Measurements from ENCODE around the gene ORC3.

The ORC3 gene

GRCh38 chr6:87645080-87645479, 55.1 kb downstream of the ORC3 start:
- H3K18ac ChIP-seq (ENCODE audit: low read depth in 1 of 2, low read length in 2 of 2) = no peak overlapping the region
- H4K8ac ChIP-seq (ENCODE audit: low read length) = no peak overlapping the region
- H2AK5ac ChIP-seq (ENCODE audit: low read length, severe bottlenecking) = no peak overlapping the region
- no CpG with 5 or more reads among the region's 1 CpG for WGBS
- no peak overlapping the region for H3K14ac ChIP-seq (ENCODE audit: low read length in 2 of 2)
- DNase-seq = no peak
- no peak overlapping the region for H4K91ac ChIP-seq (ENCODE audit: low read length)
- H3K4me2 ChIP-seq (ENCODE audit: low read length, poor library complexity, severe bottlenecking) = no peak overlapping the region
- no peaks in the 10 kb centered on the region for H3K4me1 ChIP-seq (ENCODE audit: control insufficient read depth, insufficient read depth, low read depth, low read length)
- H2BK5ac ChIP-seq (ENCODE audit: low read depth, low read length, poor library complexity, severe bottlenecking) = no peak overlapping the region
- no peak overlapping the region for H2BK120ac ChIP-seq (ENCODE audit: low read depth, low read length)
- no peak overlapping the region for H2BK12ac ChIP-seq (ENCODE audit: low read length in 2 of 2)
- H3K79me1 ChIP-seq (replicated peaks; ENCODE audit: low read length, poor library complexity, severe bottlenecking) = no peaks in the 10 kb centered on the region
- H3K27ac ChIP-seq (ENCODE audit: low read length, poor library complexity, severe bottlenecking) = no peak overlapping the region
- no peak overlapping the region for H3K4me3 ChIP-seq (ENCODE audit: insufficient read depth in 1 of 2, low read depth in 1 of 2, low read length in 2 of 2)
- no peaks in the 10 kb centered on the region for H3K9me3 ChIP-seq (ENCODE audit: control insufficient read depth, low read length)
- H2BK15ac ChIP-seq (ENCODE audit: low read depth, poor library complexity, severe bottlenecking) = no peak overlapping the region
- H3K23ac ChIP-seq (ENCODE audit: low read length in 2 of 2) = no peak overlapping the region
- H3K9ac ChIP-seq (ENCODE audit: low read length) = no peak overlapping the region
- peaks cover 0 to 16% of the 10 kb centered on the region in 2 experiments for H3K36me3 ChIP-seq (ENCODE audit: control insufficient read depth in 1 of 2, insufficient read depth in 2 of 2, low read depth in 1 of 2, low read length in 2 of 2)
- no peak overlapping the region for H3K4ac ChIP-seq (ENCODE audit: low read depth in 1 of 2, low read length in 2 of 2)
- H2AFZ ChIP-seq (ENCODE audit: low read depth, low read length) = no peak overlapping the region
- no peaks in the 10 kb centered on the region for H3K27me3 ChIP-seq (ENCODE audit: control insufficient read depth in 1 of 2, insufficient read depth in 1 of 2, low read length in 2 of 2)

GRCh38 chr6:87653074-87653962, 63.4 kb downstream of the ORC3 start:
- H2BK15ac ChIP-seq (ENCODE audit: low read depth, poor library complexity, severe bottlenecking) = no peak overlapping the region
- no peak overlapping the region for H3K9ac ChIP-seq (ENCODE audit: low read length)
- H3K36me3 ChIP-seq (ENCODE audit: control insufficient read depth in 1 of 2, insufficient read depth in 2 of 2, low read depth in 1 of 2, low read length in 2 of 2) = peaks cover 0 to 58% of the 10 kb centered on the region in 2 experiments
- no peaks in the 10 kb centered on the region for H3K27me3 ChIP-seq (ENCODE audit: control insufficient read depth in 1 of 2, insufficient read depth in 1 of 2, low read length in 2 of 2)
- no peak overlapping the region for H3K14ac ChIP-seq (ENCODE audit: low read length in 2 of 2)
- no peak overlapping the region for H2BK120ac ChIP-seq (ENCODE audit: low read depth, low read length)
- no peak overlapping the region for H3K4me3 ChIP-seq (ENCODE audit: insufficient read depth in 1 of 2, low read depth in 1 of 2, low read length in 2 of 2)
- no peak overlapping the region for H4K8ac ChIP-seq (ENCODE audit: low read length)
- DNase-seq = no peak
- no peak overlapping the region for H3K27ac ChIP-seq (ENCODE audit: low read length, poor library complexity, severe bottlenecking)
- H3K4me1 ChIP-seq (ENCODE audit: control insufficient read depth, insufficient read depth, low read depth, low read length) = peaks cover 2% of the 10 kb centered on the region
- H3K18ac ChIP-seq (ENCODE audit: low read depth in 1 of 2, low read length in 2 of 2) = no peak overlapping the region
- H3K9me3 ChIP-seq (ENCODE audit: control insufficient read depth, low read length) = no peaks in the 10 kb centered on the region
- 72% methylated on average over 2 of the region's 3 CpGs for WGBS
- no peak overlapping the region for H2BK12ac ChIP-seq (ENCODE audit: low read length in 2 of 2)
- no peak overlapping the region for H3K4ac ChIP-seq (ENCODE audit: low read depth in 1 of 2, low read length in 2 of 2)
- no peak overlapping the region for H4K91ac ChIP-seq (ENCODE audit: low read length)
- no peak overlapping the region for H2AK5ac ChIP-seq (ENCODE audit: low read length, severe bottlenecking)
- no peak overlapping the region for H2AFZ ChIP-seq (ENCODE audit: low read depth, low read length)
- no peak overlapping the region for H2BK5ac ChIP-seq (ENCODE audit: low read depth, low read length, poor library complexity, severe bottlenecking)
- no peak overlapping the region for H3K23ac ChIP-seq (ENCODE audit: low read length in 2 of 2)
- H3K79me1 ChIP-seq (replicated peaks; ENCODE audit: low read length, poor library complexity, severe bottlenecking) = peaks cover 2% of the 10 kb centered on the region
- H3K4me2 ChIP-seq (ENCODE audit: low read length, poor library complexity, severe bottlenecking) = no peak overlapping the region

GRCh38 chr6:87654122-87654521, 64.2 kb downstream of the ORC3 start:
- 100% methylated on average over 1 of the region's 1 CpG for WGBS
- no peak overlapping the region for H3K14ac ChIP-seq (ENCODE audit: low read length in 2 of 2)
- no peaks in the 10 kb centered on the region for H3K9me3 ChIP-seq (ENCODE audit: control insufficient read depth, low read length)
- H2AK5ac ChIP-seq (ENCODE audit: low read length, severe bottlenecking) = no peak overlapping the region
- H3K9ac ChIP-seq (ENCODE audit: low read length) = no peak overlapping the region
- no peak overlapping the region for H2BK12ac ChIP-seq (ENCODE audit: low read length in 2 of 2)
- peaks cover 2% of the 10 kb centered on the region for H3K4me1 ChIP-seq (ENCODE audit: control insufficient read depth, insufficient read depth, low read depth, low read length)
- H2BK120ac ChIP-seq (ENCODE audit: low read depth, low read length) = no peak overlapping the region
- H3K79me1 ChIP-seq (replicated peaks; ENCODE audit: low read length, poor library complexity, severe bottlenecking) = peaks cover 2% of the 10 kb centered on the region
- H2AFZ ChIP-seq (ENCODE audit: low read depth, low read length) = no peak overlapping the region
- peaks cover 0 to 50% of the 10 kb centered on the region in 2 experiments for H3K36me3 ChIP-seq (ENCODE audit: control insufficient read depth in 1 of 2, insufficient read depth in 2 of 2, low read depth in 1 of 2, low read length in 2 of 2)
- no peak overlapping the region for H4K8ac ChIP-seq (ENCODE audit: low read length)
- no peak overlapping the region for H3K4ac ChIP-seq (ENCODE audit: low read depth in 1 of 2, low read length in 2 of 2)
- no peak overlapping the region for H4K91ac ChIP-seq (ENCODE audit: low read length)
- H3K4me3 ChIP-seq (ENCODE audit: insufficient read depth in 1 of 2, low read depth in 1 of 2, low read length in 2 of 2) = no peak overlapping the region
- H2BK5ac ChIP-seq (ENCODE audit: low read depth, low read length, poor library complexity, severe bottlenecking) = no peak overlapping the region
- no peak for DNase-seq
- no peak overlapping the region for H2BK15ac ChIP-seq (ENCODE audit: low read depth, poor library complexity, severe bottlenecking)
- no peak overlapping the region for H3K18ac ChIP-seq (ENCODE audit: low read depth in 1 of 2, low read length in 2 of 2)
- no peak overlapping the region for H3K27ac ChIP-seq (ENCODE audit: low read length, poor library complexity, severe bottlenecking)
- H3K23ac ChIP-seq (ENCODE audit: low read length in 2 of 2) = no peak overlapping the region
- H3K4me2 ChIP-seq (ENCODE audit: low read length, poor library complexity, severe bottlenecking) = no peak overlapping the region
- no peaks in the 10 kb centered on the region for H3K27me3 ChIP-seq (ENCODE audit: control insufficient read depth in 1 of 2, insufficient read depth in 1 of 2, low read length in 2 of 2)

- Histone ChIP-seq H3K27ac (ENCODE audit: low read length, poor library complexity, severe bottlenecking) (no peak overlapping the region), H3K79me1 (replicated peaks; ENCODE audit: low read length, poor library complexity, severe bottlenecking) (peaks cover 2% of the 10 kb centered on the region), H3K4ac (ENCODE audit: low read depth in 1 of 2, low read length in 2 of 2) (no peak overlapping the region), H3K23ac (ENCODE audit: low read length in 2 of 2) (no peak overlapping the region), H2BK15ac (ENCODE audit: low read depth, poor library complexity, severe bottlenecking) (no peak overlapping the region), H3K4me3 (ENCODE audit: insufficient read depth in 1 of 2, low read depth in 1 of 2, low read length in 2 of 2) (no peak overlapping the region), H3K9me3 (ENCODE audit: control insufficient read depth, low read length) (no peaks in the 10 kb centered on the region), H4K91ac (ENCODE audit: low read length) (no peak overlapping the region), H2BK5ac (ENCODE audit: low read depth, low read length, poor library complexity, severe bottlenecking) (no peak overlapping the region), H4K8ac (ENCODE audit: low read length) (no peak overlapping the region), H3K9ac (ENCODE audit: low read length) (no peak overlapping the region), H3K14ac (ENCODE audit: low read length in 2 of 2) (no peak overlapping the region), H2BK120ac (ENCODE audit: low read depth, low read length) (no peak overlapping the region), H2AFZ (ENCODE audit: low read depth, low read length) (no peak overlapping the region), H3K4me1 (ENCODE audit: control insufficient read depth, insufficient read depth, low read depth, low read length) (peaks cover 2% of the 10 kb centered on the region), H3K36me3 (ENCODE audit: control insufficient read depth in 1 of 2, insufficient read depth in 2 of 2, low read depth in 1 of 2, low read length in 2 of 2) (peaks cover 3 to 48% of the 10 kb centered on the region in 2 experiments), H2AK5ac (ENCODE audit: low read length, severe bottlenecking) (no peak overlapping the region), H2BK12ac (ENCODE audit: low read length in 2 of 2) (no peak overlapping the region), H3K4me2 (ENCODE audit: low read length, poor library complexity, severe bottlenecking) (no peak overlapping the region), H3K27me3 (ENCODE audit: control insufficient read depth in 1 of 2, insufficient read depth in 1 of 2, low read length in 2 of 2) (no peaks in the 10 kb centered on the region), H3K18ac (ENCODE audit: low read depth in 1 of 2, low read length in 2 of 2) (no peak overlapping the region)
- WGBS = no CpG with 5 or more reads among the region's 2 CpGs
- DNase-seq = no peak
Observed at GRCh38 chr6:87654875-87655454, 65.0 kb downstream of the ORC3 start.
